Measurements from ENCODE around the gene CEP85L. TPM values are rescaled to one million over a fixed set of nuclear protein-coding genes. Genes with fewer than 3 reads are reported as not detected.

Gene CEP85L
- total RNA-seq, 1 donor, result 16.4 TPM

DNA sequence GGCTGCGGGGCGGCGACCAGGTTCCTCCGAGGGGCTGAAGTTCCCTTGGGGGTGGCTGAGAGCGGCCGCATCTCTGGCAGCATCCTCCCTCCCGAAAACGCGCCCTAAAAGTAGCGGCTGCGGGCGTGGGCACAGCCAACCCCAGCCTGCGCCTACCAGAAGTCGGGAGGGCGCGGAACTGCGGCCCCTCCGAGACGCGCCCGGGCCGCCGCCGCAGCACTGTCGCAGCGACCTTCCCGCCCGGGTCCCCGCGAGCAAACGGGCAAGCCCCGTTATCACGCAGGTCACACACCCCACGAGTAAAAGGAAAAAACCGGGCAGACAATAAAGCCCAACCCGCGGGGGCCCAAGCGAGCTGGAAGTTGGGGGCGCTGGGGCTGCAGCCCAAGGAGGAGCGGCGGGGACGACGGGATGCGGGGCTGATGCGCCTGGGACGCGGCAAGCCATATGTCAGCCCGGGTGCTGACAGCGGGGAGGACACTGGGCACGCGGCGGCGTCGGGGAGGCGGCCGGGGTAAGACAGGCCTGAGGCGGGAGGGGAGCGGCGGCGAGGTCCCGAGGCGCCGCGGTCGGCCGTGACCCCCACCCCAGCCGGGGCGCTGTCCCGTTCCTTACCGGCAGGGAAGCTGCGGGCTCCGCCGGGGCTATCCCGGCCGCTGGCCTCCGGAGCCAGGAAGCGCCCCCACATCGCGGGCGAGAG lies 659 bp downstream of the CEP85L start:
- peak overlapping the region; percentile 92 for H3K4me3 ChIP-seq (ENCODE audit: low read depth, low read length)
- no peak for DNase-seq (ENCODE audit: low read depth)
- TF ChIP-seq, protein P1, sequence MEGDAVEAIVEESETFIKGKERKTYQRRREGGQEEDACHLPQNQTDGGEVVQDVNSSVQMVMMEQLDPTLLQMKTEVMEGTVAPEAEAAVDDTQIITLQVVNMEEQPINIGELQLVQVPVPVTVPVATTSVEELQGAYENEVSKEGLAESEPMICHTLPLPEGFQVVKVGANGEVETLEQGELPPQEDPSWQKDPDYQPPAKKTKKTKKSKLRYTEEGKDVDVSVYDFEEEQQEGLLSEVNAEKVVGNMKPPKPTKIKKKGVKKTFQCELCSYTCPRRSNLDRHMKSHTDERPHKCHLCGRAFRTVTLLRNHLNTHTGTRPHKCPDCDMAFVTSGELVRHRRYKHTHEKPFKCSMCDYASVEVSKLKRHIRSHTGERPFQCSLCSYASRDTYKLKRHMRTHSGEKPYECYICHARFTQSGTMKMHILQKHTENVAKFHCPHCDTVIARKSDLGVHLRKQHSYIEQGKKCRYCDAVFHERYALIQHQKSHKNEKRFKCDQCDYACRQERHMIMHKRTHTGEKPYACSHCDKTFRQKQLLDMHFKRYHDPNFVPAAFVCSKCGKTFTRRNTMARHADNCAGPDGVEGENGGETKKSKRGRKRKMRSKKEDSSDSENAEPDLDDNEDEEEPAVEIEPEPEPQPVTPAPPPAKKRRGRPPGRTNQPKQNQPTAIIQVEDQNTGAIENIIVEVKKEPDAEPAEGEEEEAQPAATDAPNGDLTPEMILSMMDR (IDR thresholded peaks at IDR 0.05; ENCODE audit: insufficient read depth, low read depth, low read length), result no peak

DNA sequence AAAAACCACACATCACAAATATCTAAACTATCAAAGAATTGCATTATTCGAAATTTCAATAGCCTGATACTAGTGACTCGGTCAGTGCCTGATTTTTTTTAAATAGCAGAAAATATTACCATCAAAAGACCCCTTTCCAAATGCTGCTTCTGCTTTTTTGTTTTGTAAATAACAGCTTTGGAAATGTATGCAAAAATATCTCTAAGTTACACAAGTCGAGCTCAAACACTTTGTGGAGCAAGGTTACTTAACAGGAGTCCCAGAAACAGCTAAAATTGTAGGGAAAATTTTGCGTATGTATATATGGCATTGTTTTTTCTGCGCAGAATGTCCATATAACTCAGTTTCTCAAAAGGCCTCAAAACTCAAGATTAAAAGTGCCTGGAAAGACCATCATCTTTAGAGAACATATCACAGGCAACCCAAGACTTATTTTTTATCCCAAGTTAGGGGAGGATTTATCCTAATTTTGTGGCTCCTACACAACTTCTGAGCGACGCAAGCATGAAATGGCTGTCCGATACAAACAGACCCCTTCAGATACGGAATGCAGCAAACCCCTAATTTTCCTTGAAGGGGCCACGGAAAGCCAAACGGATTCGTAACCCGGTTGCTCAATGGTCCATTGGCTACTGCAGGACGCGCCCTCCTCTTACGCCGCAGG lies 1.3 kb downstream of the CEP85L start:
- peak; percentile 58 for DNase-seq (ENCODE audit: low read depth)
- TF ChIP-seq, protein P1 (IDR thresholded peaks at IDR 0.05; ENCODE audit: insufficient read depth, low read depth, low read length), result no peak
- peak overlapping the region; percentile 92 for H3K4me3 ChIP-seq (ENCODE audit: low read depth, low read length)

DNA sequence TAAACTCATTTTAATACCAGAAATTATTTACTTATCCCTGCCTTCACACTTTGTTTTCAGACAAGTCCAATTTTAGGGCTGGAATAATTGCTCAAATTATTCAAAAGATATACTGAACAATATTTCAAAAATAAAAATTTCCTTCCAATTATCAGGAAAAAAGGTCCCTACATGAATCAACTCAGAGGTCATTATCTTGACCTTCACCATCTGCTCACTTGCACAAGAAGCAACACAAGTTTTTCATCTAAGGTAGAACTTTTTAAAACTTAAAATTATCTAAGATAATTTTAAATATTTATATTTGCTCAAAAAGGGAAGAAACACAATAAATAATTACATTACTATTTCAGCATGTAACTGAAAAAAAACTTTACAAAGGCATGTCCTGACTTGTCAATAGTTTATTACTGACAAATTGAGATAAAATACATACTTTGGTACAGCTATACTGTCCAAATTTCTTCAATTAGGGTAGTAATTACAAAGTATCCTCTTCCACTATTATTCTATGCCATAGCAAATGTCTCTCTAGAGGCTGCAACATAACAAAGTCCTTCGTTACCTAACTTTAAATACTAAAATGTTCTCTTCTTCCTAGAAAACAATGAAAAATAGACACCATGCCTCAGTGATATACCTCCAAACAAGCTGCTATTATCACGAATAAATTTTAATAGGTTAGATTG lies 2.4 kb downstream of the CEP85L start:
- TF ChIP-seq, protein P1 (IDR thresholded peaks at IDR 0.05; ENCODE audit: insufficient read depth, low read depth, low read length), result no peak
- DNase-seq (ENCODE audit: low read depth), result peak; percentile 48
- peak overlapping the region; percentile 92 for H3K4me3 ChIP-seq (ENCODE audit: low read depth, low read length)

DNA sequence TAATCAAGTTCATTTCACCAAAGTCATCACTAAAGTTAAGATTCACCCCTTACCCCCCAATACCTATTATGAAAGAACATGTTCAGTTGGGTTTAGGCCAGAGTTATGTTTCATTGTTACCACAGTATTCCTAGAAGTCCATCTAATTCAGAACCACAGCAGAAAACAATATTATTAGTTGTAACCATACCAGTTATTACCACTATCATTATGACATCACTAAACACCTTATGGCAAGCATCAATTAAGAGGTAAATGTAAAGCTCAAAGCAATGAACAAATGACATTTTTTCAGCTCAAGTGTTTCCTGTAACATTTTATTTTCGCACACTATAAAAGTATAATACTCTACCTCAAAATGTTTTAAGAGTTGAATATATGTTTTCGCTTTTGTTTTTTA lies 4.4 kb downstream of the CEP85L start:
- DNase-seq (ENCODE audit: low read depth), result no peak
- TF ChIP-seq, protein P1 (IDR thresholded peaks at IDR 0.05; ENCODE audit: insufficient read depth, low read depth, low read length), result no peak
- no peak overlapping the region for H3K4me3 ChIP-seq (ENCODE audit: low read depth, low read length)

DNA sequence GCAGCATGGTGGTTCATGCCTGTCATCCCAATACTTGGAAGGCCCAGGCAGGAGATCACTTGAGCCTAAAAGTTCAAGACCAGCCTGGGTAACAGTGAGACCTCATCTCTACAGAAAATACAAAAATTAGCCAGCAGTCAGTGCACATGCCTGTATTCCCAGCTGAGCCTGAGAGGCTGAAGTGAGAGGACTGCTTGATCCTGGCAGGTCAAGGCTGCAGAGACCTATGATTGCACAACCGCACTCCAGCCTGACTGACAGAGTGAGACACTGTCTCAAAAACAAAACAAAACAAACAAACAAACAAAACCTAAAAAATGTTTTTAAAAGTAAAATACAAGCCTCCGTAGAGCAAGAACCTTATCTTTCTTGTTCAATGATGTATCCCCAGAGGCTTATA lies 6.0 kb downstream of the CEP85L start:
- TF ChIP-seq, protein P1 (IDR thresholded peaks at IDR 0.05; ENCODE audit: insufficient read depth, low read depth, low read length), result no peak
- no peak overlapping the region for H3K4me3 ChIP-seq (ENCODE audit: low read depth, low read length)
- no peak for DNase-seq (ENCODE audit: low read depth)

DNA sequence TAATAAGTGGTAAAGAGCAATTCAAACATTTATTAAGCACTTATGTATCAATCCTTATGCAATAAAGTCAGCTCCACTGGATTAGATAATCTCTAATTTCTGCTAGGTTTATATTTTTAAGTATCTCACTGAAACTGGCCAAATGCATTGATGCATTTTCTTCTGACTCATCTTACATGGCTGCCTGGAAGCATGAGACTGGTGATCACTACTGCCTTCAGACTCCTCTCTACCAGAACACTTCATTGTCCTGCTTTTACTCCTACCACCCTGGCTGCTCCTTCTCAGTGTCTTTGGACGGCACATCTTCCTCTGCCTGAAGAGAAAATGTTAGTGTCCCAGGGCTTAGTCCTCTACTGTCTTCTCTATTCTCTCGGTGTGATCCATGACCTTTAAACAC lies 7.4 kb downstream of the CEP85L start:
- TF ChIP-seq, protein P1 (IDR thresholded peaks at IDR 0.05; ENCODE audit: insufficient read depth, low read depth, low read length), result no peak
- no peak for DNase-seq (ENCODE audit: low read depth)
- no peak overlapping the region for H3K4me3 ChIP-seq (ENCODE audit: low read depth, low read length)

Measured in fibroblast of villous mesenchyme (primary cell).